DMS79 (cell line): Measurements from ENCODE around the gene GLUD1.
"Not testable (repeated sequence)": the region's sequence is repeated elsewhere in the genome, so short reads cannot be mapped to it uniquely, and the experiment has no call there.

Source experiments
- DNase-seq: peaks from one replicate; lab custom pipeline; 2025; lab: John Stamatoyannopoulos, UW

GLUD1 gene

GRCh38 chr10:87043579-87043978 lies 51.1 kb downstream of the GLUD1 start:
- DNase-seq: not testable (repeated sequence)

GRCh38 chr10:87038786-87039185 lies 55.9 kb downstream of the GLUD1 start:
- DNase-seq: no peak

GRCh38 chr10:87038286-87038717 lies 56.3 kb downstream of the GLUD1 start:
- DNase-seq: no peak

DNA sequence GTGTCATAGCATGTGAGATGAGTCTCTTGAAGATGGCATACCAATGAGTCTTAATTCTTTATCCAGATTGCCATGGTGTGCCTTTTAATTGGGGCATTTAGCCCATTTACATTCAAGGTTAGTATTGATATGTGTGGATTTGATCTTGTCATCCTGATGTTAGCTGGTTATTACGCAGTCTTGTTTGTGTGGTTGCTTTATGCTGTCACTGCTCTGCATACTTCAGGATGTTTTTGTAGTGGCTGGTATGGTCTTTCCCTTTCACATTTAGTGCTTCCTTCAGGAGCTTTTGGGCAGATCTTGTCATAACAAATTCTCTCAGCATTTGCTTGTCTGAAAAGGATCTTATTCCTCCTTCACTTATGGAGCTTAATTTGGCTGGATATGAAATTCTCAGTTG lies 58.0 kb downstream of the GLUD1 start:
- no peak for DNase-seq

DNA sequence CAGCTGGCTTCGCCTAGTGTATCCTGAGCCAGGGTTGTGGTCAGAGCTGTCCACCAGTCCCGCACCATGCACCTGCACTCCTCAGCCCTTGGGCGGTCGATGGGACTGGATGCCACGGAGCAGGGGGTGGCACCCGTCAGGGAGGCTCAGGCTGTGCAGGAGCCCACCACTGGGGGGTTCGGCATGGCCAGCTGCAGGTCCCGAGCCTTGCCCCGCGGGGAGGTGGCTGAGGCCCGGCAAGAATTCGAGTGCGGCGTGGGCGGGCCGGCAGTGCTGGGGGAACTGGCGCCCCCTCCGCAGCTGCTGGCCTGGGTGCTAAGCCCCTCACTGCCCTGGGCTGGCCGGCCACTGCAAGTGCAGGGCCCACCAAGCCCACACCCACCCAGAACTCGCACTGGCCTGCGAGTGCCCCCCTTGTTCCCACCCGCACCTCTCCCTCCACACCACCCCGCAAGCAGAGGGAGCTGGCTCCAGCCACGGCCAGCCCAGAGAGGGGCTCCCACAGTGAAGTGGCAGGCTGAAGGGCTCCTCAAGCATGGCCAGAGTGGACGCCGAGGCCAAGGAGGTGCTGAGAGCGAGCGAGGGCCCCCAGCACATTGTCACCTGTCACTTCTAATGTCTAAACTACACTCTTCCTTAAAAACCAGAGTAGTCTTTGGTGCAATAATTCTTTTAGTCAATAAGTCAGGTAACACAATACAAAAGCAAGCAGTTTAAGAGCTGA lies 63.6 kb downstream of the GLUD1 start:
- DNase-seq: no peak

- DNase-seq: not testable (repeated sequence)
Measured at GRCh38 chr10:87030419-87030818, 64.2 kb downstream of the GLUD1 start.

GRCh38 chr10:87026747-87027508 lies 67.7 kb downstream of the GLUD1 start:
- DNase-seq: not testable (repeated sequence)

DNA sequence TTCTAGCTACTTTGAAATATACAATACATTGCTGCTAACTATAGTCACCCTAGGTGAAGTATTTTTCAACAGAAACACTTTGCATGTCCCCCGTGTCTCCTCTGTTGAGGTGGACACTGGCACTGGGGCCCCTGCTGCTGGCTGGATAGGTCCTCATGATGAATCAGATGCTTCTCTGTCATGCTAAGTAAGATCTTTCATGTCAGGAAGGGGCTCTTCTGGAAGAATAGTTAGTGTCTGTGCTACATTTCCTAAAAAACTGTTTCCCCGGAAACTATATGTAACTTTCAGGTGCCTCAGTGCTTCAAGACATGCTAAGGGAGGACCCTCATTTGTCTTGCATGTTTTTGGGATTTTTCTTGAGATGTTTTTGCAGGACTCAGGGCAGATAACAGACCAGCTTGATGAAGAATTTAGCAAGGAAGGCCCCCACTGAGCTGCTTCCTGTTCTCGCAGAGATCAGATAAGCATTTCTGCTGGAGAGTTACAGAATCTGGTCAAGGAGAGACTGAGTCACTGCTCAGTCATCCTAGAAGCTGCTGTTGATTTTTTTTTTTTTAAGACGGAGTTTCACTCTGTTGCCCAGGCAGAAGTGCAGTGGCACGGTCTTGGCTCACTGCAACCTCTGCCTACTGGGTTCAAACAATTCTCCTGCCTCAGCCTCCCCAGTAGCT lies 69.2 kb downstream of the GLUD1 start:
- not testable (repeated sequence) for DNase-seq

DNA sequence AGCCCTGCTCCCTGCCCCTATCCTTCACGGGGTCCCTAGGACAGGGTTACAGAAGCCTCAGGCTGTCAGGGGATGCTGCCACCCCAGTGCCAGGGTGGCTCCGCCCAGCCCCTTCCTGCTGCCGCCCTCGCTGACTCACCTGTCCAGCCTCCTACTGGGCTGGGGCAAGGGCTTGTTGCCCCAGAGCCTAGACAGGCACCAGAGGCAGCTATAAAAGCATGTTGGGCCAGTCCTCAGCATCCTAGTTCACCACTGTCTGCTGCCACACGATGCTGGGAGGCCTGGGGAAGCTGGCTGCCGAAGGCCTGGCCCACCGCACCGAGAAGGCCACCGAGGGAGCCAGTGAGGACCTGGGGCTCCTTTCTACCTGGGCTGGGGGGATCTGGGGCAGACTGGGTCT lies 74.6 kb downstream of the GLUD1 start, which contains the start of gene FAM25A:
Gene FAM25A, plus strand, starts transcription at position 239 of the 400 bp plus-strand sequence. Its CDS starts 31 bp downstream, at position 270.
- DNase-seq: not testable (repeated sequence)

GRCh38 chr10:87019504-87019903 lies 75.1 kb downstream of the GLUD1 start:
- not testable (repeated sequence) for DNase-seq

DNA sequence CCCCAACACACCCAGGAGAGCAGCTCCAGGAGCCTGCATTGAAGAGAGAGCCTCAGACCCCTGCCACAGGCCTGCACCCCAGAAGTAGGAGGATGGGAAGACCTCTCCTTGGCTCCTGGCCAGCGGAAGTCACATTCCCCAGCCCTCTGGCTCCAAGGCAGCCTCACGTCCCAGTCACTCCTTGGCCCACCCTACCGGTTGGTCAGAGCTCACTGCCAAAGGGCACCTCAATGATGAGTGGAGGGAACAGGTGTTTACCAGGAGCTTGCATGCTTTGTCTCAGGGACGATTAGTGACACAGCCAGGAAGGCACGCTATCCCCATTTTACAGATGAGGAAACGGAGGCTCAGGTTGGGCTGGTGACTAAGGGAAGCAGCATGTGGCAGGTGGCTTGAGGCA lies 75.6 kb downstream of the GLUD1 start:
- DNase-seq: not testable (repeated sequence)

- not testable (repeated sequence) for DNase-seq
Measured at GRCh38 chr10:87018127-87018526, 76.5 kb downstream of the GLUD1 start.

DNA sequence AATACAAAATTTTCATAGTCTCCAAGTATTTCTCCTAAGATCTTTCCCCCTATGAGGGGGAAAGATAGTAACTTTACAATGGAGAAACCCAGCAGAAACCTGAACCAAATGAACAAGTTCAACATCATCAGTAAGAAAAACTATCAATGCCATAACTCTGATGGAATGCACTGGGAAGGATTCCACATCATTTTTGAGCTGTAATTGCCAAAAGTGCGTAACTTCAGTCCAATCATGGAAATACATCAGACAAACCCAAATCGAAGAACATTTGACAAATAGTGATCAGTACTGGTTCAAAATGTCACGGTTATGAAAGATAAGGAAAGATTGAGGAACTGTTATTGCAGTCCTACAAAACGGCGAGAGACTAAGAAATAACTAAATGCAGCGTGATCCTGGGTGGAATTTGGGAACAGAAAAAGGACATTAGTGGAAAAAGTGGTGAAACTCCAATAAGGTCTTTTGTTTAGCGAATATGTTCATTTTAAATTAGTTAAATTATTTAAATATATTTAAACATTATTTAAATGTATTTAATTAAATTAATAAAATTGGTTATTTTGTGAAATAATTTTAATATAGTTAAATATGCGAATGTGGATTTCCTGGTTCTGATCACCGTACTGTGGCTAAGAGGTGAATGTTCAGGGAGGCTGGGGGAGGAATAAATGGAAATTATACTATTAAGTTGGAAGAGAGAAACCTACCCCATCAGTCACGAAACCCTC lies 79.5 kb downstream of the GLUD1 start:
- DNase-seq: not testable (repeated sequence)

- not testable (repeated sequence) for DNase-seq
Measured at GRCh38 chr10:87013528-87013927, 81.1 kb downstream of the GLUD1 start.

- DNase-seq: not testable (repeated sequence)
Measured at GRCh38 chr10:87009134-87009696, 85.4 kb downstream of the GLUD1 start.

DNA sequence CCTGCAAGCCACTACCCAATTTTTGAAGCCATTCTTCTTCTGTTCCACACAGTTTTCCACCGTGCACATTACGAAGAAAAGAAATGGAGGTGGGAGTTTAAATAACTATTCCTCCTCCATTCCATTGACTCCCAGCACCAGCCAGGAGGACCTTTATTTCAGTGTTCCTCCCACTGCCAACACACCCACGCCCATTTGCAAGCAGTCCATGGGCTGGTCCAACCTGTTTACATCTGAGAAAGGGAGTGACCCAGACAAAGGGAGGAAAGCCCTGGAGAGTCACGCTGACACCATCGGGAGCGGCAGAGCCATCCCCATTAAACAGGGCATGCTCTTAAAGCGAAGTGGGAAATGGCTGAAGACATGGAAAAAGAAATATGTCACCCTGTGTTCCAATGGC lies 86.3 kb downstream of the GLUD1 start:
- DNase-seq: not testable (repeated sequence)

- DNase-seq: not testable (repeated sequence)
Measured at GRCh38 chr10:87007674-87008073, 87.0 kb downstream of the GLUD1 start.

GRCh38 chr10:87007124-87007523 lies 87.5 kb downstream of the GLUD1 start:
- not testable (repeated sequence) for DNase-seq

- no peak for DNase-seq
Measured at GRCh38 chr10:87000491-87000890, 94.2 kb downstream of the GLUD1 start.
